ENCODE measurements around the gene LPIN1. TPM values are rescaled to one million over a fixed set of nuclear protein-coding genes. Genes with fewer than 3 reads are reported as not detected.

The LPIN1 gene
- polyA plus RNA-seq, 2 of the 4 experiments (the other 2 are of a cell fraction): 19.2 to 27.5 TPM

- no peak for ATAC-seq
- DNase-seq (ENCODE audit: low read depth in 1 of 2, low spot score in 1 of 2): no peak
- H3K4me3 ChIP-seq: no peak overlapping the region
- FAIRE-seq: no peak
- no peaks in the 10 kb centered on the region for H3K4me1 ChIP-seq
- no peaks in the 10 kb centered on the region for H3K9me3 ChIP-seq
- ChIA-PET POLR2A (no interaction called here), CTCF (interaction anchor here (4.2 to 18.1 kb wide), 2 partner anchors 10 to 99 kb away, joined by 24 to 700 read pairs; no protein-coding TSS in a partner anchor)
- no peak overlapping the region for H3K4me2 ChIP-seq
- H3K27ac ChIP-seq: no peak overlapping the region
- WGBS (ENCODE audit: missing lambda C conversion rate): 80% methylated on average over 7 of the region's 7 CpGs
- TF ChIP-seq ELK1 (IDR thresholded peaks at IDR 0.05; ENCODE audit: low read depth, low read length) (no peak), BHLHE40 (IDR thresholded peaks at IDR 0.05; ENCODE audit: low read depth, low read length) (no peak), ZSCAN20 (CRISPR knock-in tag; IDR thresholded peaks at IDR 0.05) (no peak), EHF (CRISPR knock-in tag; IDR thresholded peaks at IDR 0.05) (no peak), ESRRA (IDR thresholded peaks at IDR 0.05; ENCODE audit: borderline replicate concordance, low read length) (no peak), PBX3 (IDR thresholded peaks at IDR 0.05) (no peak), MAZ (IDR thresholded peaks at IDR 0.05; ENCODE audit: borderline replicate concordance, low read depth, low read length) (no peak), HOXA7 (CRISPR knock-in tag; IDR thresholded peaks at IDR 0.05) (no peak), MAFK (IDR thresholded peaks at IDR 0.05; ENCODE audit: partially characterized antibody) (no peak), FOXS1 (CRISPR knock-in tag; IDR thresholded peaks at IDR 0.05) (no peak), ATOH8 (CRISPR knock-in tag; IDR thresholded peaks at IDR 0.05; ENCODE audit: low read depth) (no peak)
Measured at GRCh38 chr2:11790228-11790627, 43.8 kb downstream of the LPIN1 start.

GRCh38 chr2:11795590-11795989 is 49.2 kb downstream of the LPIN1 start:
- ATAC-seq (no peak), FAIRE-seq (no peak)
- CTCF ChIA-PET: interaction anchor here (0.7 kb wide), 1 partner anchor 11 kb away, joined by 3 read pairs; no protein-coding TSS in a partner anchor

More at GRCh38 chr2:11795590-11795989, 49.2 kb downstream of the LPIN1 start:
- TF ChIP-seq NFE2L2 (conservative IDR thresholded peaks at IDR 0.05; ENCODE audit: low read length): no peak
- no peak for TF ChIP-seq MAX (IDR thresholded peaks at IDR 0.05)
- no peak for TF ChIP-seq KDM5A (IDR thresholded peaks at IDR 0.05)
- TF ChIP-seq EP300 (IDR thresholded peaks at IDR 0.05): no peak
- TF ChIP-seq FOSB (CRISPR knock-in tag; IDR thresholded peaks at IDR 0.05): no peak
- no peak for TF ChIP-seq CTCF (IDR thresholded peaks at IDR 0.05)
- TF ChIP-seq MAZ (IDR thresholded peaks at IDR 0.05; ENCODE audit: borderline replicate concordance, low read depth, low read length): no peak
- no peak for TF ChIP-seq TP53 (CRISPR knock-in tag; IDR thresholded peaks at IDR 0.05)
- TF ChIP-seq ELK1 (IDR thresholded peaks at IDR 0.05; ENCODE audit: low read depth, low read length): no peak
- TF ChIP-seq BCL3 (IDR thresholded peaks at IDR 0.05): no peak
- TF ChIP-seq HOXB13 (CRISPR knock-in tag; IDR thresholded peaks at IDR 0.05; ENCODE audit: low read depth): no peak
- TF ChIP-seq EHMT2 (IDR thresholded peaks at IDR 0.05; ENCODE audit: low read depth): no peak
- TF ChIP-seq REST (IDR thresholded peaks at IDR 0.05): no peak
- no peak for TF ChIP-seq ZNF302 (CRISPR knock-in tag; IDR thresholded peaks at IDR 0.05)
- POLR2A ChIA-PET: no interaction called here
- Histone ChIP-seq H3K4me3 (no peak overlapping the region), H3K9me3 (no peaks in the 10 kb centered on the region), H3K4me2 (no peak overlapping the region), H3K27ac (no peak overlapping the region), H3K4me1 (no peaks in the 10 kb centered on the region)
- no peak for DNase-seq (ENCODE audit: low read depth in 1 of 2, low spot score in 1 of 2)
- 86% methylated on average over 2 of the region's 2 CpGs for WGBS (ENCODE audit: missing lambda C conversion rate)

Data from A549 (cell line).